ENCODE data around the gene NDUFS1. TPM values are rescaled to one million over a fixed set of nuclear protein-coding genes. Genes with fewer than 3 reads are reported as not detected.

The NDUFS1 gene
- total and polyA plus RNA-seq, 9 of the 15 experiments (the other 6 are each of a cell fraction or from before 2014, with no cell fraction given): 75.0 to 130 (median 91.5) TPM

DNA sequence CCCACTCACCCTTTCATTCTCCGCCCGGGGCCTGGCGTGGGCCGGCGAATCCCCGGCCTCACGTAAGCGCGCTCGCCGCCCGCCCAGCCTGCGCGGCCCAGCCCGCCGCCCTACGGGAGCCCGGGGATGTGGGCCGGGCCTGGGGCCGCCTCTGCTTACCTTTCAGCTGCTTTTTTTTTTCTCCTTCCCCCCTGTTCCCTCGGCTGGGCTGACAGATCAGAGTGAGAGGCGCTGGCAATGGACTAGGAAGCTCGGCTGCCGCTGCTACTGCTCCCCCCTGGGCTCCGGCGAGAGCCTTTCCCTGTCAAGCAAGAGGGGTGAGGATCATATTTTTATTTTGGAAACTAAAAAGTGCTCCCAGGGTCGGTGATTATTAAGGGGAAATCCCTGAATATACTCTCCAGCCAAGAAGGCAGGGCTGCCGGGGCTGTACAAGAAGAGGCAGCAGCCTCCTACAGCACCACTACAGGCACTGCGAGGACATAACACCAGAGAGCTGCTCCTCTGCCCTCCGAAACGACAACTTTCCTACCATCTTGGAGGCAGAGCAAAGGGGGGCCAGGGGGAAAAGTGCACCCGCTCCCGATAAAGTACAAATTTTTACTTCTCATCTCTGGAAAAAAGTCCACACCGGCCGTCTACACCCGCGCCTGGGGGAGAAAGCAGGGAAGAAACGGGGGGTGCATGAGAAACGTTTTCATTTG lies 73.3 kb downstream of the NDUFS1 start, which contains the start of gene INO80D (continued):
- no peak for TF ChIP-seq ZNF175 (CRISPR knock-in tag; IDR thresholded peaks at IDR 0.05; ENCODE audit: low read depth)
- TF ChIP-seq ERF (CRISPR knock-in tag; IDR thresholded peaks at IDR 0.05): no peak
- no peak for TF ChIP-seq RREB1 (CRISPR knock-in tag; IDR thresholded peaks at IDR 0.05)
- TF ChIP-seq MBD2 (IDR thresholded peaks at IDR 0.05; ENCODE audit: borderline replicate concordance, low read depth): peak; percentile 18; the same call in 1 of the 2 replicates
- peak; percentile 49; the same call in 1 of the 2 replicates for TF ChIP-seq PML (IDR thresholded peaks at IDR 0.05; ENCODE audit: low read length)
- no peak for TF ChIP-seq SLC30A9 (CRISPR knock-in tag; IDR thresholded peaks at IDR 0.05)
- no peak for TF ChIP-seq ZBTB17 (CRISPR knock-in tag; IDR thresholded peaks at IDR 0.05)
- TF ChIP-seq RBBP5 (IDR thresholded peaks at IDR 0.05; ENCODE audit: borderline replicate concordance, insufficient read depth, low read length, poor library complexity, severe bottlenecking): peak; percentile 57
- no peak for TF ChIP-seq MGA (IDR thresholded peaks at IDR 0.05)
- TF ChIP-seq TAF1 (IDR thresholded peaks at IDR 0.05; ENCODE audit: control insufficient read depth, extremely low read depth, insufficient read depth, low read length, severe bottlenecking): peak; percentile 67

Measured in K562 (cell line).